ENCODE results near the gene LGALS8. TPM values are rescaled to one million over a fixed set of nuclear protein-coding genes. Genes with fewer than 3 reads are reported as not detected.

Gene LGALS8
- total RNA-seq, 1 experiment from 2014 or later: 221 TPM

- TF ChIP-seq TCF7L2 (IDR thresholded peaks at IDR 0.05; ENCODE audit: low read depth, low read length) (no peak), REST (IDR thresholded peaks at IDR 0.05; ENCODE audit: insufficient read depth in 1 of 2, low read depth in 2 of 2, low read length in 1 of 2) (peak; percentile 64 to 74; a peak in 2 of 4 replicates)
- Histone ChIP-seq H3K27me3 (ENCODE audit: control insufficient read depth, insufficient read depth, low read length) (no peaks in the 10 kb centered on the region), H3K4me1 (ENCODE audit: control insufficient read depth, insufficient read depth, low read length) (peaks cover 39% of the 10 kb centered on the region), H3K36me3 (ENCODE audit: control insufficient read depth, insufficient read depth, low read length) (peaks cover 12% of the 10 kb centered on the region), H3K27ac (ENCODE audit: low read length) (peak overlapping the region; percentile 100), H3K9me3 (ENCODE audit: control insufficient read depth, insufficient read depth, low read depth, low read length) (no peaks in the 10 kb centered on the region), H3K4me3 (ENCODE audit: low read depth in 2 of 2, low read length in 2 of 2) (peak overlapping the region; percentile 80 to 96)
- intact Hi-C loops (cut with micrococcal nuclease; ENCODE audit: unreplicated experiment) (loop anchor here (5.0 kb wide), 1 partner anchor 126 kb away; no protein-coding TSS in a partner anchor), in situ Hi-C loops (cut with HindIII; ENCODE audit: low pct_unique_long_range_greater_than_20kb, low sequenced_read_pairs) (no loop called here)
- DNase-seq (ENCODE audit: low read depth, low spot score): no peak
- ChIA-PET POLR2A (no interaction called here), CTCF (no interaction called here)
- peak; percentile 69 for ATAC-seq
- BruUV-seq (replicated peaks): no TSS peak
These were observed 662 bp upstream of the LGALS8 start for GRCh38 chr1:236522937-236523703.

GRCh38 chr1:236524142-236524894 lies 536 bp downstream of the LGALS8 start:
- H3K27me3 ChIP-seq (ENCODE audit: control insufficient read depth, insufficient read depth, low read length): no peaks in the 10 kb centered on the region
- in situ Hi-C loops (cut with HindIII; ENCODE audit: low pct_unique_long_range_greater_than_20kb, low sequenced_read_pairs) (no loop called here), intact Hi-C loops (cut with micrococcal nuclease; ENCODE audit: unreplicated experiment) (loop anchor here (5.0 kb wide), 1 partner anchor 127 kb away; no protein-coding TSS in a partner anchor)
- POLR2A ChIA-PET: no interaction called here
- H3K4me3 ChIP-seq (ENCODE audit: low read depth in 2 of 2, low read length in 2 of 2): peak overlapping the region; percentile 80 to 96
- BruUV-seq (replicated peaks): no TSS peak
- peak overlapping the region; percentile 100 for H3K27ac ChIP-seq (ENCODE audit: low read length)
- CTCF ChIA-PET: no interaction called here
- H3K9me3 ChIP-seq (ENCODE audit: control insufficient read depth, insufficient read depth, low read depth, low read length): no peaks in the 10 kb centered on the region
- DNase-seq (ENCODE audit: low read depth, low spot score): no peak
- H3K4me1 ChIP-seq (ENCODE audit: control insufficient read depth, insufficient read depth, low read length): peaks cover 43% of the 10 kb centered on the region
- ATAC-seq: peak; percentile 73
- TF ChIP-seq POLR2AphosphoS5 (IDR thresholded peaks at IDR 0.05; ENCODE audit: low read depth, low read length) (peak; percentile 67), SIN3A (IDR thresholded peaks at IDR 0.05; ENCODE audit: borderline replicate concordance, insufficient read depth, low read depth, low read length) (0 out of 2 replicates have a peak, but pooled peaks have one; percentile 5), REST (IDR thresholded peaks at IDR 0.05; ENCODE audit: insufficient read depth in 1 of 2, low read depth in 2 of 2, low read length in 1 of 2) (no peak)
- H3K36me3 ChIP-seq (ENCODE audit: control insufficient read depth, insufficient read depth, low read length): peaks cover 12% of the 10 kb centered on the region
